ENCODE results near the gene PLA2G2C. TPM values are rescaled to one million over a fixed set of nuclear protein-coding genes. Genes with fewer than 3 reads are reported as not detected.

The PLA2G2C gene
- total RNA-seq, 1 donor from 2014 or later, result not detected

DNA sequence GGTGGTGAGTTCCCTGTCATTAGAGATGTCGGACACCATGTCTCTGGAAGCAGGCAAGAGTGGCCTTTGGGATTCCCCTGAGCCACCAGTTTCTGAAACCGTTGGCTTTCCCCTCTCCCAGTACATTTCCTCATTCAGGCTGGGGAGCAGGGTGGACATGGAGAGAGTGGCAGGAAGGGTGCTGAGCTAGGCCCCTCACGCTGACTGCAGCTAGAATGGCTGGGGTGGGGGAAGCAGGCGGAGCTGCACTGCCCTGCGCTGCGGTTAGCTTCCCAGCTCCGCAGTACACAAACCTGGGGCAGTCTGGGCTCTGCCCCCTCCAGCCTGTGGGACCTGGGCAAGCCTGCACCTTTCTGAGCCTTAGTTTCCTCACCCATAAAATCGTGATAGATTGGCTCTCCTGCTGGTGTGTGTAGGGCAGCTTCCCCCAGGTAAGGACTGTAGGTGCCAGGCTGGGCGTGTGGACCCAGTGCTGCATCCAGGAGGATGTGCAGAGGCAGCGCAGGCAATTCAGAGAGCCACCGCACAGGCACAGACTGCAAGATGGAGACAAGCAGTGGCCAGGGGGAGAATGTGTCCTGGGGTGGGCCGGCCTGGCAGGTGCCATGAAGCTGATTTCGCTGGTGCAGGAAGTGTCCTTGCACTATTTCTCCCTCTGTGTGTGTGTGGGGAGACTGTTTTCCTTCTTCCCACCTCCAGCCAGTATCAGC is 44.2 kb downstream of the PLA2G2C start:
- no peaks in the 10 kb centered on the region for H3K79me2 ChIP-seq (ENCODE audit: insufficient read depth, low read length)
- H4K20me1 ChIP-seq (ENCODE audit: insufficient read depth, low read length), result no peaks in the 10 kb centered on the region
- Mint-ChIP-seq H3K36me3 (ENCODE audit: low read depth, unreplicated experiment) (no peaks in the 10 kb centered on the region), H3K27ac (ENCODE audit: unreplicated experiment) (no peak overlapping the region), H3K4me1 (ENCODE audit: low read depth, unreplicated experiment) (no peaks in the 10 kb centered on the region), H3K4me3 (ENCODE audit: unreplicated experiment) (no peak overlapping the region), H3K27me3 (ENCODE audit: low read depth, unreplicated experiment) (peaks cover 43% of the 10 kb centered on the region), H3K9me3 (ENCODE audit: unreplicated experiment) (no peaks in the 10 kb centered on the region)
- H3K36me3 ChIP-seq (ENCODE audit: insufficient read depth, low read length), result no peaks in the 10 kb centered on the region
- no peak overlapping the region for H3K4me2 ChIP-seq (ENCODE audit: low read length)
- no peaks in the 10 kb centered on the region for H3K27me3 ChIP-seq (ENCODE audit: insufficient read depth, low read length)
- DNase-seq (ENCODE audit: low read depth), result no peak
- FAIRE-seq, result no peak
- no peaks in the 10 kb centered on the region for H3K4me1 ChIP-seq (ENCODE audit: insufficient read depth, low read length)
- TF ChIP-seq EZH2 (IDR thresholded peaks at IDR 0.05; ENCODE audit: insufficient read depth, low read length), result no peak
- TF ChIP-seq, protein P1, sequence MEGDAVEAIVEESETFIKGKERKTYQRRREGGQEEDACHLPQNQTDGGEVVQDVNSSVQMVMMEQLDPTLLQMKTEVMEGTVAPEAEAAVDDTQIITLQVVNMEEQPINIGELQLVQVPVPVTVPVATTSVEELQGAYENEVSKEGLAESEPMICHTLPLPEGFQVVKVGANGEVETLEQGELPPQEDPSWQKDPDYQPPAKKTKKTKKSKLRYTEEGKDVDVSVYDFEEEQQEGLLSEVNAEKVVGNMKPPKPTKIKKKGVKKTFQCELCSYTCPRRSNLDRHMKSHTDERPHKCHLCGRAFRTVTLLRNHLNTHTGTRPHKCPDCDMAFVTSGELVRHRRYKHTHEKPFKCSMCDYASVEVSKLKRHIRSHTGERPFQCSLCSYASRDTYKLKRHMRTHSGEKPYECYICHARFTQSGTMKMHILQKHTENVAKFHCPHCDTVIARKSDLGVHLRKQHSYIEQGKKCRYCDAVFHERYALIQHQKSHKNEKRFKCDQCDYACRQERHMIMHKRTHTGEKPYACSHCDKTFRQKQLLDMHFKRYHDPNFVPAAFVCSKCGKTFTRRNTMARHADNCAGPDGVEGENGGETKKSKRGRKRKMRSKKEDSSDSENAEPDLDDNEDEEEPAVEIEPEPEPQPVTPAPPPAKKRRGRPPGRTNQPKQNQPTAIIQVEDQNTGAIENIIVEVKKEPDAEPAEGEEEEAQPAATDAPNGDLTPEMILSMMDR (IDR thresholded peaks at IDR 0.05; ENCODE audit: insufficient read depth, low read depth, low read length), result no peak
- H2AFZ ChIP-seq (ENCODE audit: low read depth, low read length), result no peak overlapping the region
- H3K9ac ChIP-seq (ENCODE audit: low read length), result no peak overlapping the region
- H3K4me3 ChIP-seq (ENCODE audit: insufficient read depth, low read depth, low read length), result no peak overlapping the region
- no peaks in the 10 kb centered on the region for H3K9me3 ChIP-seq (ENCODE audit: insufficient read depth, low read depth, low read length)
- no peak overlapping the region for H3K27ac ChIP-seq (ENCODE audit: low read depth, low read length)

GRCh38 chr1:20141466-20141865 is 44.9 kb downstream of the PLA2G2C start:
- no peaks in the 10 kb centered on the region for H3K36me3 Mint-ChIP-seq (ENCODE audit: low read depth, unreplicated experiment)
- no peak for DNase-seq (ENCODE audit: low read depth)

More at GRCh38 chr1:20141466-20141865, 44.9 kb downstream of the PLA2G2C start:
- no peak overlapping the region for H3K4me3 Mint-ChIP-seq (ENCODE audit: unreplicated experiment)
- no peak overlapping the region for H3K9ac ChIP-seq (ENCODE audit: low read length)
- H3K4me2 ChIP-seq (ENCODE audit: low read length), result no peak overlapping the region
- no peaks in the 10 kb centered on the region for H3K79me2 ChIP-seq (ENCODE audit: insufficient read depth, low read length)
- no peak overlapping the region for H3K4me3 ChIP-seq (ENCODE audit: insufficient read depth, low read depth, low read length)
- peaks cover 37% of the 10 kb centered on the region for H3K27me3 Mint-ChIP-seq (ENCODE audit: low read depth, unreplicated experiment)
- no peak overlapping the region for H3K27ac Mint-ChIP-seq (ENCODE audit: unreplicated experiment)
- FAIRE-seq, result no peak
- H3K4me1 ChIP-seq (ENCODE audit: insufficient read depth, low read length), result no peaks in the 10 kb centered on the region
- H3K27me3 ChIP-seq (ENCODE audit: insufficient read depth, low read length), result peaks cover 1% of the 10 kb centered on the region
- H3K4me1 Mint-ChIP-seq (ENCODE audit: low read depth, unreplicated experiment), result no peaks in the 10 kb centered on the region
- H3K27ac ChIP-seq (ENCODE audit: low read depth, low read length), result no peak overlapping the region
- H3K9me3 Mint-ChIP-seq (ENCODE audit: unreplicated experiment), result no peaks in the 10 kb centered on the region
- H4K20me1 ChIP-seq (ENCODE audit: insufficient read depth, low read length), result no peaks in the 10 kb centered on the region
- no peaks in the 10 kb centered on the region for H3K36me3 ChIP-seq (ENCODE audit: insufficient read depth, low read length)
- H3K9me3 ChIP-seq (ENCODE audit: insufficient read depth, low read depth, low read length), result no peaks in the 10 kb centered on the region
- TF ChIP-seq EZH2 (IDR thresholded peaks at IDR 0.05; ENCODE audit: insufficient read depth, low read length), result no peak
- TF ChIP-seq, protein P1 (IDR thresholded peaks at IDR 0.05; ENCODE audit: insufficient read depth, low read depth, low read length), result no peak
- H2AFZ ChIP-seq (ENCODE audit: low read depth, low read length), result no peak overlapping the region
